Hepatocyte (in vitro differentiated cells): ENCODE results near the gene ZNF41. TPM values are rescaled to one million over a fixed set of nuclear protein-coding genes. Genes with fewer than 3 reads are reported as not detected.

Experiments
- DNase-seq: peaks from one replicate; pipeline ENCODE4 v3.0.0-alpha.2; 2016; ENCODE audit warnings: low spot score
- H2AFZ ChIP-seq: fragments of 200-600 bp; sonication (generic); 2 replicates; pipeline ENCODE4 v1.6.0; 2016; ENCODE audit warnings: antibody characterized with exemption, mild to moderate bottlenecking
- H3K27ac ChIP-seq: fragments of 200-600 bp; sonication (generic); 2 replicates; pipeline ENCODE4 v1.5.1; 2016; ENCODE audit warnings: mild to moderate bottlenecking
- H3K27me3 ChIP-seq: fragments of 200-600 bp; sonication (generic); 2 replicates; pipeline ENCODE4 v1.6.1; 2016
- H3K36me3 ChIP-seq: fragments of 200-600 bp; sonication (generic); replicated peaks from 2 replicates; pipeline ENCODE4 v1.5.1; 2016; ENCODE audit warnings: low read depth; ENCODE audit not compliant: insufficient read depth
- H3K4me1 ChIP-seq: fragments of 200-600 bp; sonication (generic); 2 replicates; pipeline ENCODE4 v1.5.1; 2016; ENCODE audit warnings: mild to moderate bottlenecking, moderate library complexity; ENCODE audit not compliant: insufficient read depth
- H3K4me2 ChIP-seq: fragments of 200-600 bp; sonication (generic); 2 replicates; pipeline ENCODE4 v1.6.0; 2016
- H3K4me3 ChIP-seq: fragments of 200-600 bp; sonication (generic); 2 replicates; pipeline ENCODE4 v1.5.1; 2016; ENCODE audit warnings: mild to moderate bottlenecking
- H3K79me2 ChIP-seq: fragments of 200-600 bp; sonication (generic); 2 replicates; pipeline ENCODE4 v1.6.0; 2017; ENCODE audit warnings: mild to moderate bottlenecking
- H3K9me2 ChIP-seq: fragments of 200-600 bp; sonication (generic); replicated peaks from 2 replicates; pipeline ENCODE4 v1.6.0; 2017; ENCODE audit warnings: mild to moderate bottlenecking; ENCODE audit not compliant: insufficient read depth
- H3K9me3 ChIP-seq: fragments of 200-600 bp; sonication (generic); 2 replicates; pipeline ENCODE4 v1.5.1; 2016; ENCODE audit warnings: low read depth, mild to moderate bottlenecking
- H4K20me1 ChIP-seq: fragments of 200-600 bp; sonication (generic); 2 replicates; pipeline ENCODE4 v1.6.0; 2016; ENCODE audit warnings: mild to moderate bottlenecking; ENCODE audit not compliant: insufficient read depth, poor library complexity, severe bottlenecking
- CTCF ChIP-seq: fragments of 200-600 bp; sonication (generic); IDR thresholded peaks from 2 replicates; pipeline ENCODE4 v1.5.1; 2016; ENCODE audit warnings: antibody characterized with exemption, mild to moderate bottlenecking; ENCODE audit not compliant: poor library complexity
- EZH2 ChIP-seq: fragments of 200-600 bp; sonication (generic); IDR thresholded peaks from 2 replicates; pipeline ENCODE4 v1.6.1; 2016; ENCODE audit warnings: antibody characterized with exemption, mild to moderate bottlenecking, borderline replicate concordance
- EZH2phosphoT487 ChIP-seq: fragments of 200-600 bp; sonication (generic); IDR thresholded peaks from one replicate; pipeline ENCODE4 v1.6.1; 2018; ENCODE audit warnings: antibody characterized with exemption, mild to moderate bottlenecking, low read depth, moderate library complexity; ENCODE audit not compliant: unreplicated experiment, severe bottlenecking
- WGBS: methylation state at CpG from one replicate; pipeline ENCODE4 v1.1.6; 2016; ENCODE audit warnings: low lambda C conversion rate; ENCODE audit errors: missing lambda C conversion rate; 5-methylcytosine and 5-hydroxymethylcytosine counted together
- polyA plus RNA-seq: library from polyadenylated mRNA; unstranded; fragments of >200 nt; fragmentation: Nextera tagmentation; extraction: Ambion mirVana; gene quantifications from 2 replicates; pipeline ENCODE4 v1.2.1, GENCODE V29; 2016
- total RNA-seq: library from RNA; depleted of rRNA; stranded (reverse); fragments of >200 nt; gene quantifications from 2 replicates; pipeline ENCODE4 v1.2.3, GENCODE V29; 2014

The ZNF41 gene
- total RNA-seq (4.3 and 5.3 TPM in 2 replicates), polyA plus RNA-seq (2.1 and 2.2 TPM in 2 replicates)

- peak within 1 kb of the TSS; percentile 70 for H2AFZ ChIP-seq
- 48% methylated on average over 55 of the region's 77 CpGs for WGBS
- peaks cover 48% of the 10 kb centered on the region for H3K79me2 ChIP-seq
- peak within 1 kb of the TSS; percentile 69 for H3K4me3 ChIP-seq
- H3K9me3 ChIP-seq: no peaks in the 10 kb centered on the region
- H3K9me2 ChIP-seq: no peaks in the 10 kb centered on the region
- no peaks in the 10 kb centered on the region for H4K20me1 ChIP-seq
- DNase-seq: peak; percentile 78
- H3K36me3 ChIP-seq: no peaks in the 10 kb centered on the region
- H3K4me1 ChIP-seq: peaks cover 6% of the 10 kb centered on the region
- TF ChIP-seq CTCF (no peak), EZH2phosphoT487 (no peak), EZH2 (no peak)
- no peaks in the 10 kb centered on the region for H3K27me3 ChIP-seq
- H3K4me2 ChIP-seq: peak within 1 kb of the TSS; percentile 74
- H3K27ac ChIP-seq: peak within 1 kb of the TSS; percentile 98
Observed at GRCh38 chrX:47482512-47483305, at the start of gene ZNF41. Gene ZNF41 (minus strand): TSS chrX:47483222. CDS start chrX:47467481, 15,741 bp downstream.

DNA sequence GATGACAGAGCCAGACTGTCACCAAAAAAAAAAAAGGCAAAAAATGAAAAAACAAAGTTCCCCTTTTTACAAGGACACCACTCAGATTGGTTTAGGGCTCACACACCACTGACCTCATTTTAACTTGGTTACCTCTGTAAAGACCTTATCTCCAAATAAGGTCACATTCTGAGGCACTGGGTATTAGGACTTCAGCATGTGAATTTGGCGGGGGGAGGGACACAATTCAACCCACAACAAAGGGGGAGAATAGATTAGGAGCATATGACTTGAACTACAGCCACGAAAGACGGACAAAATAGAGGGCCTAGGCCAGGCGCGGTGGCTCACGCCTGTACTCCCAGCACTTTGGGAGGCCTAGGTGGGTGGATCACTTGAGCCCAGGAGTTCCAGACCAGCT is 47.0 kb upstream of the ZNF41 start:
- H3K9me2 ChIP-seq: no peaks in the 10 kb centered on the region
- no peaks in the 10 kb centered on the region for H3K36me3 ChIP-seq
- no peaks in the 10 kb centered on the region for H3K27me3 ChIP-seq
- no peaks in the 10 kb centered on the region for H3K4me1 ChIP-seq
- no peaks in the 10 kb centered on the region for H3K79me2 ChIP-seq
- H4K20me1 ChIP-seq: no peaks in the 10 kb centered on the region
- H3K4me3 ChIP-seq: no peak overlapping the region
- H3K4me2 ChIP-seq: no peak overlapping the region
- TF ChIP-seq EZH2: no peak
- no peak for TF ChIP-seq EZH2phosphoT487
- no peak for TF ChIP-seq CTCF
- 89% methylated on average over 6 of the region's 6 CpGs for WGBS
- no peak overlapping the region for H2AFZ ChIP-seq
- no peak overlapping the region for H3K27ac ChIP-seq
- no peak for DNase-seq
- H3K9me3 ChIP-seq: no peaks in the 10 kb centered on the region

DNA sequence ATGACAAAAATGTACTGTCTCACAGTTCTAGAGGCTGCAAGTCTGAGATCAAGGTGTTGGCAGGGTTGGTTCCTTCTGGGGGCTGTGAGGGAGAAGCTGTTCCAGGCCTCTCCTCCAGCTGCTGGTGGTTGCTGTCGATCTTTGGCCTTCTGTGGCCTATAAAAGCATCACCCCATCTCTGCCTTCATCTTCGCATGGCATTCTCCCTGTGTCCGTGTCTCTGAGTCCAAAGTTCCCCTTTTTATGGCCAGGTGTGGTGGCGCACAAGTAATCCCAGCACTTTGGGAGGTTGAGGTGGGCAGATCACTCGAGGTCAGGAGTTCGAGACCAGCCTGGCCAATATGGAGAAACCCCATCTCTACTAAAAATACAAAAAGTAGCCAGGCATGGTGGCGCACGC is 46.5 kb upstream of the ZNF41 start:
- Histone ChIP-seq H3K9me3 (no peaks in the 10 kb centered on the region), H3K27me3 (no peaks in the 10 kb centered on the region), H3K79me2 (no peaks in the 10 kb centered on the region), H3K36me3 (no peaks in the 10 kb centered on the region), H3K27ac (no peak overlapping the region), H3K4me3 (no peak overlapping the region), H3K4me1 (no peaks in the 10 kb centered on the region), H3K4me2 (no peak overlapping the region), H2AFZ (no peak overlapping the region), H3K9me2 (no peaks in the 10 kb centered on the region), H4K20me1 (no peaks in the 10 kb centered on the region)
- WGBS: 84% methylated on average over 8 of the region's 8 CpGs
- DNase-seq: no peak
- no peak for TF ChIP-seq CTCF
- no peak for TF ChIP-seq EZH2
- no peak for TF ChIP-seq EZH2phosphoT487
